SJSA1 (cell line): ENCODE data around the gene MAPKAP1. TPM values are rescaled to one million over a fixed set of nuclear protein-coding genes. Genes with fewer than 3 reads are reported as not detected.

Experiments
- DNase-seq, 2 experiments: peaks; one replicate each; pipeline ENCODE4 v3.0.0-alpha.2; 2015 to 2020; ENCODE audit warnings: low spot score in 2 of 2, low read depth in 1 of 2
- H3K27ac ChIP-seq: fragments of 250-450 bp; sonication (Bioruptor Pico); 2 replicates; pipeline ENCODE4 v1.5.1; 2020; ENCODE audit warnings: mild to moderate bottlenecking, moderate library complexity
- H3K27me3 ChIP-seq: fragments of 250-450 bp; sonication (Bioruptor Pico); replicated peaks from 2 replicates; pipeline ENCODE4 v1.5.1; 2020; ENCODE audit warnings: mild to moderate bottlenecking, moderate library complexity
- H3K36me3 ChIP-seq: fragments of 250-450 bp; sonication (Bioruptor Pico); 2 replicates; pipeline ENCODE4 v1.5.1; 2020; ENCODE audit warnings: mild to moderate bottlenecking
- H3K4me1 ChIP-seq: fragments of 250-450 bp; sonication (Bioruptor Pico); replicated peaks from 2 replicates; pipeline ENCODE4 v1.6.1; 2021; ENCODE audit warnings: mild to moderate bottlenecking
- H3K4me3 ChIP-seq: fragments of 250-450 bp; sonication (Bioruptor Pico); 2 replicates; pipeline ENCODE4 v1.5.1; 2020; ENCODE audit warnings: mild to moderate bottlenecking
- H3K9me3 ChIP-seq: fragments of 250-450 bp; sonication (Bioruptor Pico); replicated peaks from 2 replicates; pipeline ENCODE4 v1.5.1; 2020; ENCODE audit warnings: mild to moderate bottlenecking
- total RNA-seq: library from RNA; depleted of rRNA; stranded (reverse); fragments of >200 nt; shearing (Covaris generic); gene quantifications from 2 replicates; pipeline ENCODE4 v1.2.3, GENCODE V29; 2014

Gene MAPKAP1
- total RNA-seq, 1 experiment from 2014 or later: 76.2 TPM

DNA sequence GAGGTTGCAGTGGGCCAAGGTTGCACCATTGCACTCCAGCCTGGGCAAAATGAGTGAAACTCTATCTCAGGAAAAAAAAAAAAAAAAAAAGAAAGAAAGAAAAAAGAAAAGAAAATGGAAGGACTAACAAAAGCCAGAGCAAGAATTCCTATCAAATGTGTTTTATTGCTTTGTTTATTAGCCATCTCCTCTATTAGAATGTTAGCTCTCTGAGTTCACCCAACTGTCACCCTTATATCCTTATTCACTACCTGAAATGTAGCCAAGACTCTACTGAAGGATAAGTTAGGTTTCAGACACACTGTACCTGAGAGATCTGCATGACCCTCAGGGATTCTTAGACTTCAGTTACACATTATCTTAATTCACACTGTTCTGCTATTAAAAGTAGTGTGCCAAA, 177.9 kb downstream of the MAPKAP1 start:
- Histone ChIP-seq H3K36me3 (no peaks in the 10 kb centered on the region), H3K4me1 (no peaks in the 10 kb centered on the region), H3K27ac (no peak overlapping the region), H3K4me3 (no peak overlapping the region), H3K27me3 (no peaks in the 10 kb centered on the region), H3K9me3 (no peaks in the 10 kb centered on the region)
- DNase-seq: no peak

DNA sequence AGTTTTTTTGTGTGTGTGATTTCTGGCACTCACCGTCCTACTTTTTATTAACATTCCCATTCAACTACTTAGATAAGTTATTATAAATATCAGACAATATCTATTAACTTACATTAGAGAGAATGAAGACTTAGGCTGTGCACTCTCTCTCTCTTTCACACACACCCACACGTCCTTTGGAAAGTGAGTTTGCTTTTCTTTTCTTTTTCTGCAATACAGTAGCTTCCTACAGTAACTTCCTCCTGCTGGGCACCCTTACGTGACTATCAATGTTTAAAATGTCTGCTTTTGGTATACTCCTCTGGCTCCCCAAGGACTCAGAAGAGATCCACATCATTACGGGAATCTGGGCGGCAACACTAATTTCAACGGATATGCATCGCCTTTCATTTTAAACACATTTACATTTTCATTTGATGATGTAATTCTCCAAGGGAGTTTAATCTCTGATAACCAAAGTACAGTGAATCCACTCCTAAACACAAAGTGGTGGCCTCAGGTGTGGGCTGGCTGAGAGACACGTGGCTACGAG, 179.5 kb downstream of the MAPKAP1 start:
- H3K27me3 ChIP-seq: no peaks in the 10 kb centered on the region
- no peaks in the 10 kb centered on the region for H3K36me3 ChIP-seq
- no peak for DNase-seq
- H3K4me3 ChIP-seq: no peak overlapping the region
- H3K9me3 ChIP-seq: no peaks in the 10 kb centered on the region
- H3K4me1 ChIP-seq: peaks cover 7% of the 10 kb centered on the region
- H3K27ac ChIP-seq: no peak overlapping the region

DNA sequence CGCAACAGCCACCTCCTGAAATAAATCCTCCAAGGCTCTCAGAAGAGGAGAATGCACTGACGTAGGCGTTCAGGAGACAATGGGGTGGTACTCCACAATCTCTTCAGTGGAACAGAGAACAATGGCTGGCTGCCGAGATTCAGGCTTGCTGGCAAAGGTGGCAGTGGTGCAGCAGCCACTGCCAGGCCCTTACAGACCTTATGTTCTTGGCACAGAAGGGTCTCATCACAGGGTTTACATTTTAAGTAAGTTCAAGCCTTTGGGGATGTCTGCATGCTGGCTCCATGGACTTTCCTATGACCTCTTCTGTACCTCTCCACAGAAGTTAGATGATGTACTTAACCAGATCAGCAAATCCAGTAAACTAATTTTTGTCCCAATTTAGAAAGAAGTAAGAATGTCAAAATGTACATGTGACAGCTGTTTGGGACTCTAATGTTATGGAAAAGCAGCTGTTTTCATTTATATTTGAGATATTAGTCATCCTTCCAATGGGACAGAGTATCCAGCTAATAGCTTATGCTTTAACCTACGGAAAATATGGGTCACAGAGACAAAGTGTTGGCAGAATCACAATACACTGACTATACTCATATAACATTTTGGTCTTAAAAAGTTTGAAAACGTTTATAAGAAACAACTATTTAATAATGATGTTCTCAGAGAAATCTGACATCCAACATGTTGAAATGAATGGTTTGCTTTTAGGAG, 180.9 kb downstream of the MAPKAP1 start:
- peaks cover 21% of the 10 kb centered on the region for H3K4me1 ChIP-seq
- H3K36me3 ChIP-seq: no peaks in the 10 kb centered on the region
- DNase-seq: no peak

DNA sequence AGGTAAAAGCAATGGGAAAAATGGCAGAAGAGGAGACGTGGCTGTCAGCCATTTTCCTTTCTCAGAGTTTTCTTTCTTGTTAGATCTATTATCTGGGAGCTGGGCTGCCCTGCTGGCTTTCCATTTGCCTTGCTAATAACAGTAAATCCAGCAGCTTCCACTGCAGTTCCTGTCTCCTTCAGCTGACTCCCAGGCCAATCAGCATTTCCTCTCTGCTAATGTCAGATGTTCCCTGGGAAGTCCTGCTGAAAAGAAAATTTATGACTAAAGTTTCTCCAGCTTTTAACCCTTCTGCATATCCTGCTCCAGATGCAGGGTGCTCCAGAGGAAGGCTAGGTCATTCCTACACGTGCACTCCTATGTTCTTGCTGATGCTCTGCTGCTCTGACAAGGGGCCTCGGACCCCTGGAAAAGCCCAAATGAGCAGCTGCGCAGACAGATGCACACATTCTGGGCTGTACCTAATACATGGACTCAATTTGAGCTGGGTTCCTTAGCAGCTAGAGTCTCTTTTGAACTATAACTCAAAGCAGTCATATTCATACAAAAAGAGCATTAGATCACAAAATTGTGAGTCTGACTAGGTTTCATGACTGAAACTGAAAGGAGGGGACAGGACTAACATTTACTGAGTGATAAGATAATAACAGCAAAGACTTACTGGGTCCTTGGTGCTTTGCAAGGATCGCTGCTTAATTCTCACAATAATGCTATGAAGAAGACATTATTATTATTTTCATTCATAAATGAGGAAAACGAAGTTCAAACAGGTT, 182.2 kb downstream of the MAPKAP1 start:
- H3K27ac ChIP-seq: no peak overlapping the region
- no peaks in the 10 kb centered on the region for H3K9me3 ChIP-seq
- peaks cover 3% of the 10 kb centered on the region; the same call in 1 of the 2 replicates for H3K36me3 ChIP-seq
- H3K4me3 ChIP-seq: no peak overlapping the region
- H3K27me3 ChIP-seq: no peaks in the 10 kb centered on the region
- H3K4me1 ChIP-seq: peaks cover 30% of the 10 kb centered on the region
- DNase-seq: no peak

More for the DNA sequence above, 180.9 kb downstream of the MAPKAP1 start:
- H3K27ac ChIP-seq: no peak overlapping the region
- H3K9me3 ChIP-seq: no peaks in the 10 kb centered on the region
- H3K4me3 ChIP-seq: no peak overlapping the region
- no peaks in the 10 kb centered on the region for H3K27me3 ChIP-seq

DNA sequence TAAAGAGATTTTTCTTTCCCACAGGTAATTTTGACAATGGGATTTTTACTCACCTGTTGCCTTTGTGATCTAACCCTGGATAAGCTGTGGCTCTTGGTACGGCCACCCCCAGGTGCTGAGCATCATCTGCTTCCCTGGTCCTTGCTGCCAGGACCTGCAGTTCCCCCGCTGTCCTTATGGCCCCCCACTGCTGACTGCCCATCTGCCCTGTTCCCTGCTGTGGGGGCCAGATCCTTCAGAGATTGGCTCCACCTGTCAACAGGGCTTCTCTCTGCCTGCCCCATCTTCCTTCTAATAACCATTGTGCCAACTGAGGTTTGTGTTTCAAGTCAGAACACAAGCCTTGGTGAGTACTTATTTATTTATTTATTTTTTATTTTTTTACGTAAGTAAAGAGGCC, 183.3 kb downstream of the MAPKAP1 start:
- Histone ChIP-seq H3K36me3 (peaks cover 4% of the 10 kb centered on the region; the same call in 1 of the 2 replicates), H3K4me3 (no peak overlapping the region), H3K27ac (no peak overlapping the region), H3K4me1 (peaks cover 30% of the 10 kb centered on the region), H3K9me3 (no peaks in the 10 kb centered on the region), H3K27me3 (no peaks in the 10 kb centered on the region)
- DNase-seq: no peak

DNA sequence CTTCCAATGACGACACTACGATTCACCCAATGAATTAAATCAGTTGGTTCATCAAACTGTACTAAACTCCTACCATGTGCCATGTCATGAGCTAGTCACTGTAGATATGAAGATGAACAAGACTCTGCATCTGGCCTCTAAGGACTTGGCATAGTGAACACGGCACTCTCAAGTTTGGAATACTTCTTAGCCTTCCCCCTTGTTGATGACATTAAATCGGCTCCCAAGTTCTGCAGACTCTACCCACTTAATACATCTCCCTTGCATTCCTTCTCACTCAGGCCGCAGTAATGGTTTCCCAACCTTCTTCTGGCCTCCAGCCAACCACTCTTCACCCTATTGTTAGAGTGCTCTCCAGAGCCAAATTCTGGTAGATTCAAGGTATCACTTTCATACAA, 184.7 kb downstream of the MAPKAP1 start:
- peak; percentile 33 to 57 for DNase-seq
- no peaks in the 10 kb centered on the region for H3K9me3 ChIP-seq
- H3K4me1 ChIP-seq: peaks cover 30% of the 10 kb centered on the region
- no peak overlapping the region for H3K4me3 ChIP-seq
- peak overlapping the region; percentile 97 for H3K27ac ChIP-seq
- no peaks in the 10 kb centered on the region for H3K27me3 ChIP-seq
- H3K36me3 ChIP-seq: peaks cover 4% of the 10 kb centered on the region; the same call in 1 of the 2 replicates

DNA sequence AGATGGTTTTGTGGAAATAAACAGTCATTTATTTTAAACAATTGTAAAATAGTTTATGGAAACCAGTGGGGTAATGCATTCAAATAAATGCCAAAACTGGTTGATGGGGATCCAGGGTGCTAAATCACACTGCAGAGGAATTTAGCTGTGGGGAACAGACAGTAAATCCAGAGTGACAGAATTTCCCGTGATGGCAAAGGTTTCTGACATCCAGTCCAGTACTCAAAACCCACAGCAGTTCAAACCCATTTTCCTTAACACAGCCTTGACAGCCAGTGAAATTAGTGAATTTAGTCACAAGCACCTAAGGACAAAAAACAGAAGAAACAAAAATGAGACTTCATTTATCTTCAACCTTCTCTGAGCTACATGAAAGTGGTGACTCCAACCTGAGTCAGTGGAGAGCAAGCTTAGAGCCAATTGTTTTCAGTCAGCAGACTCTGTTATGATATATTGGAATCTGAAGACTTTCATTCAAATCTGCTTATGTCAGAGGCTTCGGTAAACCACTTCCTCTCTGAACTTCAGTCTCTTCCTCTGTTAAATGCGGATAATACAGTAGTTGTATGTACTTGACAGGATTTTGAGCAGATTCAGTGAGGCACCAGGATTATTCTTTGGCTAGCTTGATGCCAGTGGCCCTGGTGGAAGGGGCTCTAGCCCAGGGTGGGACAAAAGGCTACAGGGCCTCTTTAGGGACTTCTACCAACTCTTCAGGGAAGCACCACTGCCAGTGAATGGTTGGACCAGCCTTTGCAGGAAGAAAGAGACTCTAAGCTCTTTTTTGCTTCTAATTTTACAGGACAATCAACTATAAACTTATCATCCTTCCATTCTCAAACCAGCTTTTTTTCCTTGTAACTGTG, 185.3 kb downstream of the MAPKAP1 start:
- H3K27ac ChIP-seq: peak overlapping the region; percentile 97
- peaks cover 30% of the 10 kb centered on the region for H3K4me1 ChIP-seq
- no peaks in the 10 kb centered on the region for H3K9me3 ChIP-seq
- peaks cover 4% of the 10 kb centered on the region; the same call in 1 of the 2 replicates for H3K36me3 ChIP-seq
- H3K4me3 ChIP-seq: no peak overlapping the region
- peak; percentile 68 to 83 for DNase-seq
- H3K27me3 ChIP-seq: no peaks in the 10 kb centered on the region

DNA sequence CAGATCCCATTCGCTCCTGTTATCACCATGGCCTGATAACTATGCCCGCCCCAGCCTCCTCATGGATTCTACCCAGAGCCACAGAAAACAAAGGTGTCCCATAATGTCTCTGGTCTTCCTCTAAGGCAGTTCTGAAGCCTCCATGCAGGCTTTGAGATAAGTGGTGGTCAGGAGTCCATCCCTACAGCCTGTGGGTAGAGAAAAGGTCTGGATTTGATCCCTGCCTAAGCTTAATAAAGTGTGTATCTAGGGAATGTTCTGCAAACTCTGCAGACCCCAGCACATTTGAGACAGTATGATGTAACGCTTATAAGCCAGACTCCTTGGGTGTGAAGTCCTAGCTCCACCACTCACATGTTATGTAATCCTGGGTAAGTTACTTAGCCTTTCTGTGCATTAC, 187.3 kb downstream of the MAPKAP1 start:
- Histone ChIP-seq H3K4me1 (peaks cover 30% of the 10 kb centered on the region), H3K27ac (no peak overlapping the region), H3K4me3 (no peak overlapping the region), H3K27me3 (no peaks in the 10 kb centered on the region), H3K9me3 (no peaks in the 10 kb centered on the region), H3K36me3 (peaks cover 4% of the 10 kb centered on the region; the same call in 1 of the 2 replicates)
- no peak for DNase-seq

DNA sequence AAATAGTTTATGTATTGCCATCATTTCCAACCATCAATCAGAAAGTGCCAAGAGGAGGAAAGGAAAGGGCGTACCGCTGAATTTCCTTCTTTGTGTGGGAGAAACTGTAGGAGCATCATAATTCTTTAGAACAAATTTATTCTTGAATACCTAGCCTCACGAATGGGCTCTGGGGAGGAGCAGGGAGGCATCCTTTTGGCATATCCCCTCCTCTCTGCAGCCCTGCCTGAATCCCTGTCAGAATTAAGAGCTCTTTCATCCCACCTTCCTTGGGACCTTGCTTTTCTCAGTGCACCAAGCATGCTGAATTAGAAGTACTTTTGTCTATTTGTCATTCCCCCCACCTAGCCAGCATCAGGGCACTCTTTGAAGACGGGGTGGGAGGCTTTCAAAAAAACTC, 189.4 kb downstream of the MAPKAP1 start:
- no peak for DNase-seq
- Histone ChIP-seq H3K4me1 (peaks cover 34% of the 10 kb centered on the region), H3K9me3 (no peaks in the 10 kb centered on the region), H3K36me3 (peaks cover 4% of the 10 kb centered on the region; the same call in 1 of the 2 replicates), H3K4me3 (no peak overlapping the region), H3K27me3 (no peaks in the 10 kb centered on the region), H3K27ac (no peak overlapping the region)

DNA sequence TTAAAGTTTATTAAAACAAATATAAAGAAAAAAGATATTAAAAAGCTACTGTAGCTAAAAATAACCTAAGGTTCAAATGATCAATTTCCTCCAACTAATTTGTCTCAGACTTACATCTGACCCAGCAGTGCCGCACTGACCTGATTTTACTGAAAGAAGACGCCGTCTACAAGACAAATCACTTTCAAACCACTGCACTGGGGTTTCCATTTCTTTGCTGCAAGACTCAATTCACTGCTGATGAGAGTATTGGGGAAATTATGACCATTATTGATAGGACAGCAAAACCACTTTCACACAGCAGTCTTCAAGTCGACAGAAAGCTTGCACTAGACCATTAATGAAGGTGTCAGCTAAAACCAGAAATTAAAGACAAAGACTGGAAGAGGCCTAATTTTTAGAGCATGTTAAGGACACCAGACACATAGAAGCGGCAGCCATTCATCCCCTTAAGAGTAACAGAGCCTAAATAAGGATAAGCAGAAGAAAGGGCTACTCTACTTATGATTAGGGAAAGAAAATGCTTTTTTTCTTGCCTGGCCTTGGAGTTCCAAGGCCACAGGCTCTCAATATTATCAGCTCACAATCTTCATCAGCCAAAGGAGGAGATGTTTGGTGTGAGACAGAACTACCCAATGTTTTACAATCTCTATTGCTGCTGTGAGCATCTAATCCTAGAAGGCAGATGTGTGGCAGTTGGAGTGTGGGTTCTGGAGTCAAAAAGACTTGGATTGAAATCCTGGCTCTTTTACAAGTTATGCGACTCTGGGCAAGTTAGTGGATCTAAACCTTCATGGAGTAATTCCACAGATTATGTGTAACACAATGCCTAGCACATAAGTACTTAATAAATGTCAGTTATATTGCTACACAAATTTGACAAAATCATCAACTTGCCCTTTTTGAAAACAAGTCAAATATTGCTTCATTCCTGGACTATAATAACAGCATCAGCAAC, 190.7 kb downstream of the MAPKAP1 start:
- no peaks in the 10 kb centered on the region for H3K9me3 ChIP-seq
- no peak overlapping the region for H3K27ac ChIP-seq
- no peak for DNase-seq
- H3K4me3 ChIP-seq: no peak overlapping the region
- H3K36me3 ChIP-seq: peaks cover 4% of the 10 kb centered on the region; the same call in 1 of the 2 replicates
- H3K27me3 ChIP-seq: no peaks in the 10 kb centered on the region
- H3K4me1 ChIP-seq: peaks cover 21% of the 10 kb centered on the region

DNA sequence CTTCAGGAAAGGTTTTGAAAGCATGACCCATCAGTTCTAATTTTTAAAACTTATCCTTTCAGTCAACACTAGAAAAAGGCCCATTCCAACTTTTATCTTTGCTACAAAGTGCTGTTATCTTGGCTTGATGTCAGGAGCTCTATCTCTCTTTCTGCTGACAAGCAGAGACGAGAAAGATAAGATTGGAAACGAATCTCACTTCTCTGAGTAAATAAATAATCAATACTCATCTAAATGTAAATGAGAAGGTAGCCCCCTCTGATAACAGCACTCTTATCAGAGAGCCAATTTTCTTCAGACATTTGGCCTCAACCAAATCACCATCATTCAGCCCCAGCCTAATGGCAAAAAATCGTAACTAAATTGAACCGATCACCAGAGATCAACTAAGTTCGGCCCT, 191.7 kb downstream of the MAPKAP1 start:
- Histone ChIP-seq H3K9me3 (no peaks in the 10 kb centered on the region), H3K4me1 (peaks cover 11% of the 10 kb centered on the region), H3K27me3 (no peaks in the 10 kb centered on the region), H3K4me3 (no peak overlapping the region), H3K27ac (no peak overlapping the region), H3K36me3 (peaks cover 4% of the 10 kb centered on the region; the same call in 1 of the 2 replicates)
- DNase-seq: no peak

DNA sequence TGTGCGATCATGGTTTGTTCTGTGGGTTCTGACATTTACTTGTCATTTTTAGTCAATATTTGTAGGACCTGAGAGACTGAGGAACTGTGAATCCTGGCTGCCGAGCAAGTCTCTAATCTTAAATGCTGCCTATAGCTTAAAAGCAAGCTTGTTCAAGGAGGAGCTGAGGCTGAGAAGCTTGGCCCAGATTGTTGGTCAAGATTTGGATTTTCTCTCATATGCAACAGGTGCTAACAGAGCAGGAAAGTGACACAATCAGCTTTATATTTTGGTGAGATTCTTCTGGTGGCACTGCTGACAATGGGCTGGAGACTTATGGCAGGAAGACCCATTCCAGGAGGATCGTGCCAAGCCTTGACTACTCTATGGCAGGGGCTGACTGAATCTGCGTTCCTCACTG, 192.5 kb downstream of the MAPKAP1 start:
- Histone ChIP-seq H3K27ac (no peak overlapping the region), H3K4me1 (peaks cover 11% of the 10 kb centered on the region), H3K27me3 (no peaks in the 10 kb centered on the region), H3K36me3 (no peaks in the 10 kb centered on the region), H3K4me3 (no peak overlapping the region), H3K9me3 (no peaks in the 10 kb centered on the region)
- no peak for DNase-seq
